Brain pericyte (primary cell): ENCODE data around the gene PATJ.
"Not testable (repeated sequence)": the region's sequence is repeated elsewhere in the genome, so short reads cannot be mapped to it uniquely, and the experiment has no call there.

Source experiments
- DNase-seq: peaks from one replicate; pipeline ENCODE4 v3.0.0-alpha.2; 2012; ENCODE audit warnings: low read depth, low spot score

PATJ gene

DNA sequence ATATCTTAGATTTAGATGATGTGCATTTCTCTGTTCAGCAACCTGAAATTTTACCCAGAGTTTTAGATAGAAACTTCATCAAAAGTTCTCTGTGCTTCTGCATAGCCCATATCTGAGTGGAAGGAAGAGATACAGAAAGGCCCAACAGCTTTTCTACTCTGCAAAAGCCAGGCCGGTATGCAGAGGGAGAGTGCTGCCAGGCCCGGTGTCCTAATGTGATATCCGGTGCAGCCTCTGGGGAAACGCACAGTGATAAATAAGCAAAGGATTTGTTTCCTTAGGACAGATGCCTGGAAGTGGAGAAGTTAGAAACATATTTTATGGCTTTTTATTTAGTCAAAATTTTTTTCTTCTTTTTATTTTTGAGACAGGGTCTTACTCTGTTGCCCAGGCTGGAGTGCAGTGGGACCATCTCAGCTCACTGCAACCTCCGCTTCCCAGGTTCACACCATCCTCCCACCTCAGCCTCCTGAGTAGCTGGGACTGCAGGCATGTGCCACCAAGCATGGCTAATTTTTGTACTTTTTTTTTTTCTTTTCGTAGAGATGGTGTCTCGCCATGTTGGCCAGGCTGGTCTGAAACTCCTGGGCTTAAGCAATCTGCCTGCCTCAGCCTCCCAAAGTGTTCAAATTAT is 145.8 kb downstream of the PATJ start:
- DNase-seq: peak; percentile 6

DNA sequence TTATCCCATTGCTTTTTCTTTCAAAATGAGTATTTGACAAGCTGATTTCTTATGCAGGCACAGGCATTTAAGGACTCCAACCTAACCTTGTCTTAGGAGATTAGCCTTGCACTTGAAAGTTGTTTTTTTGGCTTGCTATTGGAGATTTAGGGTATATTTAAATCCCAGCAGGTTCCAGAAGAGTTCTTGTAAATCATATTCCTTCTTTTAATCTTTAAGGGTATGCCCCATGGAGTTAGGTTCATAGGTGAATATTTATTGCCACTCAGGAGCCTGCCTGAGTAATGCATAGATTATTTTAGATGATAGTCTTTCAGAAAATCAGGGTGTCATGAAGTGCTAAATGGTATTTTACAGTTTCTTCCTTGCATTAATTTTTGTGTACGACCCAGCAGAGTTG is 146.5 kb downstream of the PATJ start:
- no peak for DNase-seq

DNA sequence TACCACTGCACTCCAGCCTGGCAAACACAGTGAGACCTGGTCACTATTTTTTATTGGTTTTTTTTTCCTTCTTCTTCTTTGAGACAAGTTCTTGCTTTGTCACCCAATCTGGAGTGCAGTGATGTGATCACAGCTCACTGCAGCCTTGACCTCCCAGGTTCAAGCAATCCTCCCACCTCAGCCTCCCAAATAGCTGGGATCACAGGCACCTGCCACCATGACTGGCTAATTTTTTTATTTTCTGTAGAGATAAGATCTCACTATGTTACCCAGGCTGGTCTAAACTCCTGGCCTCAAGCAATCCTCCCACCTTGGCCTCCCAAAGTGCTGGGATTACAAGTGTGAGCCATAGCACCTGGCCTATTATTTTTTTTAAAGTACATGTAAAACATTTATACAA is 148.2 kb downstream of the PATJ start:
- not testable (repeated sequence) for DNase-seq

DNA sequence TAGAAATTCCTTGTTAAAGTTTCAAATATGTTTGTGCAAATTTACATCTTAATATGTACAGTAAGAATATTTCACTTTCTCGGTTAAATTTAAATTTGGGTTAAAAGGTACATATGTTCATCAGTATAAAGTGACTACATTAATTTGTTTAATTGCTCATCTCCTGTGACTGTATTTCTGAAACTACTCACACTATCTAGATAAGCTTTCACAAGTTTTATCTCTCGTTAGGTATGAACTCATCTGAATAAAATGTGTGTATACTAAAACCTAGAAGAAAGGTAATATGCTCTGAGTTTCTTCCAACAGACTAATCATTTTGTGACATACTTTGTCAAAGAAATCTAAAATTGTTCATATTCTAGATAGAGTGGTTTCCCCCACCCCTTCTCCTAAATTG is 150.7 kb downstream of the PATJ start:
- no peak for DNase-seq

DNA sequence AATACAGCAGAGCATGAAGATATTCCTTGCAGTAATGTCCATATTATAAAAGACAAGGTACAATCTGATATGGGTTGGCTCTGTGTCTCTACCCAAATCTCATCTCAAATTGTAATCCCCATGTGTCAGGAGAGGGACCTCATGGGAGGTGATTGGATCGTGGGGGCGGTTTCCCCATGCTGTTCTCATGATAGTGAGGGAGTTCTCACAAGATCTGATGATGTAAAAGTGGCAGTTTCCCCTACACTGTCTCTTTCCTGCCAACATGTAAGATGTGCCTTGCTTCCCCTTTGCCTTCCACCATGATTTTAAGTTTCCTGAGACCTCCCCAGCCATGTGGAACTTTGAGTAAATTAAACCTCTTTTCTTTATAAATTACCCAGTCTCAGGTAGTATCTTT is 152.0 kb downstream of the PATJ start:
- DNase-seq: not testable (repeated sequence)

DNA sequence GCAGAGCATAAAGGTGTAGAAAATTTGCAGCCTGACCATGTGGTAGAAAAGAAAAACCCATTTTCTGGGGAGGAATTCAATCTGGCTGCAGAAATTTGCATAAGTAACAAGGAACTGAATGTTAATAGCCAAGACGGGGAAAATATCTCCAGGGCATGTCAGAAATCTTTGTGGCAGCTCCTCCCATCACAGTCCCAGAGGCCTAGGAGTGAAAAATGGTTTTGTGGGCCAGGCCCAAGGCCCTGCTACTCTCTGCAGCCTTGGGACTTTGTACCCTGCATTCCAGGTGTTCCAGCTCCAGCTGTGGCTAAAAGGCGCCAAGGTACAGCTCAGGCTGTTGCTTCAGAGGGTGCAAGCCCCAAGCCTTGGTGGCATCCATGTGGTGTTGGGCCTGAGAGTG is 152.9 kb downstream of the PATJ start:
- no peak for DNase-seq

DNA sequence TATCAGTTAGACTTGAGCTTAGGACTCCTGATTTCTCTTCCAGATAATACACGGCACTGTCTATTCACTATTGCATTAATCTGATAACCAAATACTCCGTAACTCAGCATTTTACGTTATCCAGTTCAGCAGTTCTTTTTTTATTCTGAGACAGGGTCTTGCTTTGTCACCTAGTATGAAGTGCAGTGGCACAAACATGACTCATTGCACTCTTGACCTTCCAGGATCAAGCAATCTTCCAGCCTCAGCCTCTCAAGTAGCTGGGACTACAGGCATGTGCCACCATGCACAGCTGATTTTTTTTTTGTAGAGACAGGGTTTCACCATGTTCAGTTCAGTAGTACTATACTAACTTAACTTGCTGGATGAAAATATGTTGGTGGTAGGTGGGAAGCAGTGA is 156.4 kb downstream of the PATJ start:
- no peak for DNase-seq

DNA sequence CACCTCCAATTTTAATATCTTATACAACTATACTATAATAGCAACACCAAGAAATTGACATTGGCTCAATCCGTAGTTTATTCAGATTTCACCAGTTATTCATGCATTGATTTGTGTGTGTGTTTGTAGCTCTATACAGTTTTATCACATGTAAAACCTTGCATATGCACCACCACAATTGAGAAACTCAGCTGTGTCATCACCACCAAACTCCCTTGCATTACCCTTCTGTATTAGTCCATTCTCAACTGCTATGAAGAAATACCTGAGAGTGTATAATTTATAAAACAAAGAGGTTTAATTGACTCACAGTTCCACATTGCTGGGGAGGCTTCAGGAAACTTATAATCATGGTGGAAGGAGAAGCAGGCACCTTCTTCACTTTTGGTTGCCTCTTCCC is 162.1 kb downstream of the PATJ start:
- DNase-seq: no peak

DNA sequence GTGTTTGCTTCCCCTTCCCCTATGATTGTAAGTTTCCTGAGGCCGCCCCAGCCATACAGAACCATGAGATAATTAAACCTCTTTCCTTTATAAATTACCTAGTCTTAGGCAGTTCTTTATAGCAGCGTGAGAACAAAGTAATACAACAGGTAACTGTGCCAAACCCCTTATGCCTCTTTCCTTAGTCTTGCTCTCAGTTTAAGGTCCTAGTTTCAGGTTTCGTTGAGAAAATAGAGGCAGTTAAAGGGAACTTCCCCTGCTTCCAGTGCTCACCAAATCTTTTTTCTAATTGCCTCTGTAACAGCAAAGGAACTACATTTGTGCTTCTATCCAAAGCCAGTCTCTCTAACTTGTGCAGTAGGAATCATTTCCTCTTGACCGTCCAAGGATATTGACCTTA is 164.8 kb downstream of the PATJ start:
- no peak for DNase-seq

DNA sequence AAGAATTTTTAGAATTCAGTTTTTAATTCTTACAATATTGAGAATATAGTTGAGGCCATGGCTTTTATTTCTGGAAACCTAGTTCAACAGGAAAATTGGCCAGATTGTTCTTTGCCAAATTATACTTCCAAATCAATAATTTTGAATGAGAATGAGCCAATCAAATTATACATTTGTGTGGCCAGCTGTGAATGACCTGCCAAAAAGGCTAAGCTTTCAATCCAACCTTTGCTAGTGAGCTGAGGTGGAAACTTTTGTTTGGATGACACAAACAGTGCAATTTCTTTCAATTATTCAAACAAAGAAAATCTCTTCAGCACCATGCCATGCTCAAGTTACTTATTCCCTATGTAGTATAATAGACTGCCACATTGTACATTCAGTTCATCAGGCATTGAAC is 167.8 kb downstream of the PATJ start:
- DNase-seq: no peak

DNA sequence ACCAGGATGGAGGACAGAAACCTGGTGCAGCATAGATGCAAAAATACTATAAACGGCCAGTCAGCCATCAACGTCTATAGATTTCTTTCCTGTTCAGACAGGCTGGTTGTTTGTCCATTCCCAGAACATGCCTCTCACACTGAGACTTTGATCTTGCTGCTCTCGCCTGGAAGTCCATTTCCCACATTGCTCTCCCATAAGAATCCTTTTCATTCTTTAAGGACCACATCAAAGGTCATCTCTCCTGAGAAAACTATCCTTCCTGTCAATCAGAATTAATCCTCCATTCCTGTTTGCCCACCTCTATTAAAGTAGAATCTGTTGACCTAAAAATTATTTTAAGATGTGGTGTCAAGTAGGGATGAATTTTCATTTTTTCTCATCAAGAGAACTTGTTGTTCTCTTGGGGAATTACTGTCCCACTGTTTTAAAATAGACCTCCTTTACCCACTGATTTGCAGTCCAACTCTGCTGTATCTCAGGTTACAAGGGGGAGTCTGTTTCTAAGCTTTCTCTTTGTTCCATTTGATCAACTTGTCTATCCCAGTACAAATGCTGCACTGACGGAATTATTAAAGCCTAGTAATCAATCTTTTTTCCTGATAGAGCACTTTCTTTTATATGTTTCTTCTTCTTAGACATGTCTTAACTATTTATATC is 172.7 kb downstream of the PATJ start:
- no peak for DNase-seq

DNA sequence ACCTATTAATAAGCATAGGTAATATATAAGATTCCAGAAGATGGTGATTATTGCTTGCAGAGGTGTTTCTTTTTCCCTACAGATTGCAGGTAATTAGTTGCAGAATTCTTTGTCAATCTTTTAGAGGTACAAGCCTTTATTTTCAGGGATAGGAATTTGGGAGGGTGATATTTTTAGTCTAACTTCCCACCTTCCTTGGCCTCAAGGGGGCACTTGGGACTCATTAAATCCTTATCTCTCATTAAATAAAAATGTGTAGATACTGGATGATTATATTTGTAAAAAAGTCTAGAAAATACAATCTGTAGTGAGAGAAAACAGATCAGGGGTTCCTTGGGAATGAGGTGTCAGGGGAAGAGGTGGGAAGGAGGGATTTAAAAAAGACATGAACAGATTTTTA is 179.2 kb downstream of the PATJ start:
- DNase-seq: no peak

DNA sequence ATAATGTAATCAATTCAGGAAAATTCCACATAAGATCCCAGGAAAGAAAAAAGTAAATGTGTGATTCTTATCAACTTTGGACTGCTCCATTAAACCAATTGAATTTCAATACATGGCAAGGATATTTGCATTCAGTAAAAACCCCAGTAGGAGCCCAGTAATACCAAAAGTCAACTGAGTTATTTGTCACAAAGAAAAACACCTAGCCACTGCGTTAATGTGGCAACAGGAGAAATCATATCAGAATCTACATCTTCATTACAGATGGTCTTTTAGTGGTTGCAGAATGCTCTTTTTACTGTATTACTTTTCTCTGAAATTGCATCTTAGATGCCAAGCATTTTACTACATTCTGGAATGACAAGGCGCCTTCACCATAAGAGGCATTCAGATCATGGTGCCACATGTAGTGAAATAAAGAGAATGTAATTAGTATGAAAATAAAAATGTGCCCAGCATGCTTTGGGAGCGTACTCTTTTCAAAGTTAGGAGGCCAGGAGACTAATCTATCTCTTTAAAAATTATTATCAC is 180.7 kb downstream of the PATJ start:
- DNase-seq: no peak

DNA sequence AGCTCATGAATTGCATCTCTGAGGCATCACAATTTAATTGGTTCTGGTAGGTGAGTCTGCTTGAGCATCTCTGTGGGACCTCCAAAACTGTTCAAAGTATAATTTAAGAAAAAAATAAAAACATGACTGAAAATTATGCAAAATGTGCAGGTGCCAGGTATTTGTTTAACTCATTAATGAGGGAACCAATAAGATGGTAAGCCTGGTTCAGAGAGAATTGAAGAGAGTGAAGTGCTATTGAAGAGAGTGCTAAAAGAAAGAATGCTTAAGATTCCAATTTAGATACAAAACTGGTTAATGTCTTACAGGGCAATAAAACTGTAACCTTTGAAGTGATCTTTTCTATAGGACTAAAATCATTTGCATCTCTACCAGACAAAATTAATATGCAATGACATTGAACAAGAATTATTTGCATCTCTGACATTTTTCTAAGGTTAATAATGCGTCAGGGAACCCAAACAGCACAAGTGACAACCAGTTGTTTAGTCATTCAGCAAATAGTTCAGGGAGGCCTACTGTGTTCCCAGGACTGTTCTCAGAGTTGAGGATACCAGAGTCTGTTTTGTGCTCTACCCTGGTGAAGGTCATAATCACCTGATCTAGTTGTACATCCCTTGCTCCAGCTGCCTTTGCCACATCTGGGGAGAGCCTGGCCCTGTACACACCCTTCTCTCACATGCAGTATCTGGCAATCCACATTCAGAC is 183.5 kb downstream of the PATJ start:
- no peak for DNase-seq

DNA sequence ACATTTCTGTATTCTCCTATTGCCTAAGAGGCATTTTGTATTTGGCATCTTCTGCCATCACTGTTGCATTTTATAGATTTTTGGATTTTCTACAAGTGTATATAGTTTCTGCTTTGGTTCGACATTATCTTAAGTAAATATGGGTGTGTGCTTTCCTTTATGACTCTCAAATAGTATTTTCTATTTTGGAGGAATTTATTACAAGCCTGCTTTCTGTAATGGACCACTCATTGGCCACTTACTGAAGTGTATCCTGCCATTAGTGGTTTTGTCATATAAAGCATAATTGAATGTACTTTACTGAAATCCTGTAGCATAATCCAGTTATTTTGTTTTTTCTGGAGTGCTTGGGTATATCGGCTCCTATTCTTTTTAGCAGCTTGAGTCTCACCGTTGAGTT is 184.3 kb downstream of the PATJ start:
- no peak for DNase-seq

DNA sequence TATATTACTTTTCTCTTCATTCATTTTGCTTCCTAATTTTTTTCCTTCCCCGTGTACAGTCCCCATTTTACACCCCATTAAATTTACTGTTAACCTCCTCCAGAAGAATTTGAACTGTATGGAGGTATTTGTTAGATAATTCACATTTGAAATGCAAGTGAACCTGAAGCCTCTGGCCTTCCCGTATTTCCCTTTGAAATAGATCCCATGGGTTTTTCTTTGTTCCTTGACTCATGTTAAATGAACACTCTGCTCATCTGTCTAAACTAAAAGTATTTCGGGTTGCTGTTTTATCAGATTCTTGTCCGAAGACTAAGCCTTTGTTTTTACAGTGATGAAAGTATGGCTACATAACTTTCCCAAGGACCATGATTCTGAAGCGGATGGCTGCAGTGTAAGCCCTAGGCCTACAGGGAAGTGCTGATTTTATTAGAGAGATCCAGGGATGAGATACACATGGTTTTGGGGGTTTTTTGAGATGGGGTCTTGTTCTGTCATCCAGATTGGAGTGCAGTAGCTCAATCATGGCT is 187.9 kb downstream of the PATJ start:
- no peak for DNase-seq

DNA sequence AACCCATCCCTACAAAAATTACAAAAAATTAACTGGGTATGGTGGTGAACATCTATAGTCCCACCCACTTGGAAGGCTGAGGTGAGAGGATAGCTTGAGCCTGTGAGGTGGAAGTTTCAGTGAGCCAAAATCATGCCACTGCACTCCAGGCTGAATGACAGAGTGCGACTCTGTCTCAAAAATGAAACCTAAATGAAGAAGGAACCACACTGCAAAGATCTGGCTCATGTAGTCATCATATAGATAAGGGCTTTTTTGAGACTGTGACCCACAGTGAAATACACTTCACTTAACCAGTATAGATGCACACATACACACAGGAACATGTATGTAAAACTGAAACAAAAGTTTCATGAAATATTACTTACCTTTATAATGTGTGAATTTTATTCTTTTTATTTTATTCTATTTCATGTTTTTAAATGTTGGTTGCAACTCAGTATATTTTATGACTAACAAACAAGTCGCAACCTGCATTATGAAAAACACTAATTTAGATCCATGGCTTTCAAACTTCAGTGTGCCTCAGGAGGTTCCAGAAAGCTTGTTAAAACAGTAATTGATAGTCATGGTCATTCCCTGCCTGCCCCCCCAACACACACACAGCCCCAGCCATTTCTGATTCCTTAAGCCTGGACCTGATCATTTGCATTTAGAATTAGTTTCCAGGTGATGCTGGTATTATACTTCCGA is 189.5 kb downstream of the PATJ start:
- no peak for DNase-seq

DNA sequence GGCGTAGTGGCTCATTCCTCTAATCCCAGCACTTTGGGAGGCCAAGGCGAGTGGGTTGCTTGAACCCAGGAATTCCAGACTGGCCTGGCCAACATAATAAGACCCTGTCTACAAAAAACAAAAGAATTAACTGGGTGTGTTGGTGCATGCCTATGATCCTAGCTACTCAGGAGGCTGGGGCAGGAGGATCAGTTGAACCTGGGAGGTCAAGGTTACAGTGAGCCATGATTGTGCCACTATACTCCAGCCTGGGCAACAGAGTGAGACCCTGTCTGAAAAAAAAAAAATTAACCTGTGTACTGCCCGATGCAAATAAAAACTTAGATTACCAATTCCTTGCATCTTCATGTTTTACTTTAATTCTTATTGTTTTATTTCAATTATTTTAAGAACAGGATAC is 193.2 kb downstream of the PATJ start:
- DNase-seq: no peak

DNA sequence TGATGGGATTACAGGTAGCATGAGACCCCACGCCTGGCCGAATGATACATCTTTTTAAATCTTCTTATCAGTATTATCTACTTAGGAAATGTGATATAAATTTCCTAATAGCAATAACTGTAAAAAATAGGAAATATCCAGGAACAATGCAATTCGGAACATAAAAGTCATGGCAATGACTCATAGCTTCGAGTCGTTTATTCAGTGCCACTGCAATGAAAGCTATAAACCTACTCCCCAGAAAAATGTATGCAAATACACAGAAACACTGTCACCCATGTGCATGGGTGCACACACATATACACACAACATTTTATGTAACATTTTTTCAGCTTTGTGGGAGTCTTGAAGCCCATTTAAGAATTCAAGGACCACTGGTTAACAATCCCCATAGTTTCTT is 194.6 kb downstream of the PATJ start:
- DNase-seq: no peak

DNA sequence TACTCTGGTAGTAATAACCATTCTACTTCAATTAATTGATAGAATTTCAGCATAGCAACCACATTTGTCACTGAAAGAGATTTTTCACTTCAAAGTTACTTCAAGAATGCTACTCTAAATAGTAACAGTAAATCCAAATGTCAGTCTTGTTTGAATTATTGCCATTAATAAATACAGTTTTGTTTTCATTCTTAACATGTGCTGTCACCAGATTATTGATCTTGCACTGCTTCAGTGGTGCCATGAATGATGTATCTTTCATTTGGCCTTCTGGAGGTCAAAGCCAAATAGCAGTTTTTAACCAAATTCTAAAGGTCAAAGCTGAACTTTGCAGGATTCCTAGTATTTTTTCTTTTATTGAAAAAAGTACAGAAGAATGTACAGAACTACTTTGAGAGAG is 199.5 kb downstream of the PATJ start:
- no peak for DNase-seq

DNA sequence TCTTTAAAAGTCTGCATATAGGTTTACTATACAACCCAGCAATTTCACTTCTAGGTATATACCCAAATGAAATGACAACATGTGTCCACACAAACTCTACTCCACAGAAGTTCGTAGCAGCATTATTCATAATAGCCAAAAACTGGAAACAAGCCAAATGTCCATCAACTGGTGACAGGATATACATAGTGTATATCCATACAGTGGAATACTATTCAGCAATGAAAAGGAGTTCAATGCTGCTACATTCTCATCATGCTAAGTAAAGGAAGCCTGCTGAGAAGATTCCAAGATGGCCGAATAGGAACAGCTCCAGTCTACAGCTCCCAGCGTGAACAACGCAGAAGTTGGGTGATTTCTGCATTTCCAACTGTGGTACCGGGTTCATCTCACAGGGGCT is 200.6 kb downstream of the PATJ start:
- DNase-seq: no peak

DNA sequence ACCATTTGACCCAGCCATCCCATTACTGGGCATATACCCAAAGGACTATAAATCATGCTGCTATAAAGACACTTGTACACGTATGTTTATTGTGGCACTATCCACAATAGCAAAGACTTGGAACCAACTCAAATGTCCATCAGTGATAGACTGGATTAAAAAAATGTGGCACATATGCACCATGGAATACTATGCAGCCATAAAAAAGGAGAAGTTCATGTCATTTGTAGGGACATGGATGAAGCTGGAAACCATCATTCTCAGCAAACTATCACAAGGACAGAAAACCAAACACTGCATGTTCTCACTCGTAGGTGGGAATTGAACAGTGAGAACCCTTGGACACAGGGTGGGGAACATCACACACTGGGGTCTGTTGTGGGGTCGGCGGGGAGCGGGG is 206.4 kb downstream of the PATJ start:
- DNase-seq: not testable (repeated sequence)
